BJ (cell line): ENCODE measurements around the gene MAPK1IP1L. TPM values are rescaled to one million over a fixed set of nuclear protein-coding genes. Genes with fewer than 3 reads are reported as not detected.
"Not testable (repeated sequence)": the region's sequence is repeated elsewhere in the genome, so short reads cannot be mapped to it uniquely, and the experiment has no call there.

Experiments used
- CTCF ChIA-PET: fragments of 350-600 bp; formaldehyde crosslinking; extraction: SDS; loops from one replicate; lab custom pipeline; 2021; ENCODE audit warnings: antibody characterized with exemption, inconsistent platforms; lab: Yijun Ruan, JAX
- POLR2A ChIA-PET: fragments of 300-600 bp; sonication (Branson Sonifier 250); formaldehyde crosslinking; extraction: SDS; loops from one replicate; lab custom pipeline; 2021; ENCODE audit warnings: antibody characterized with exemption; lab: Charles Lee
- DNase-seq: peaks from one replicate; pipeline ENCODE4 v3.0.0-alpha.2; 2011; ENCODE audit warnings: low read depth
- H3K27me3 ChIP-seq: 2 replicates; pipeline ENCODE4 v1.6.0; 2011; ENCODE audit warnings: low read length; ENCODE audit not compliant: control insufficient read depth, insufficient read depth
- H3K36me3 ChIP-seq: 2 replicates; pipeline ENCODE4 v1.5.1; 2011; ENCODE audit warnings: low read length; ENCODE audit not compliant: control insufficient read depth, insufficient read depth
- H3K4me3 ChIP-seq: 2 replicates; pipeline ENCODE4 v1.5.1; 2011; ENCODE audit warnings: low read depth, mild to moderate bottlenecking, control low read depth, low read length
- polyA plus RNA-seq: library from polyadenylated mRNA; depleted of rRNA; stranded (reverse); fragments of >200 nt; gene quantifications from 2 replicates; pipeline ENCODE4 v1.2.3, GENCODE V29; 2011
- TF ChIP-seq, protein P1 (sequence below): IDR thresholded peaks from 2 replicates; pipeline ENCODE4 v1.5.1; 2011; ENCODE audit warnings: low read depth, mild to moderate bottlenecking, control low read depth, inconsistent platforms, low read length, moderate library complexity; ENCODE audit not compliant: insufficient read depth

MAPK1IP1L gene
- polyA plus RNA-seq, 1 experiment = 90.0 TPM

DNA sequence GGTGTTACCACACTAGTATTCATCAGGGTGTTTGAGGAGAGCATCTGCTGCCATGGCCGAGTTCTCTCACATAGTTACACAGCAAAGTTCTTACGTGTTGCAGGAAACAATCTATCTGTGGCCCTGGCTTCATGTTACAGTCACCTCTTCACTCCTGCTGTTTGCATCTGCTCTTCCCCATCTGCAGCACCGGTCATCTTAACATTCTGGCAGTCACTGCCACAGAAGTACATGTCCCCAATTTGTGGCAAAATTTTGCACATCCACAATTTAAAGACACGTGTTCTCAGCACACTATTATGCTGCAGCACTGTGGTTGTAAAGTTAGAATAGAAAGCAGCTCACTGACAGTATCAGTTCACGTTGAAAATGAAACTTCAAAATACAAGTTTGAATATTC, 23.2 kb downstream of the MAPK1IP1L start:
- ChIA-PET POLR2A (no interaction called here), CTCF (interaction anchor here (0.5 kb wide), 1 partner anchor 23 kb away, joined by 3 read pairs; the partner anchor contains the start of gene MAPK1IP1L)
- DNase-seq = no peak
- TF ChIP-seq, protein P1, sequence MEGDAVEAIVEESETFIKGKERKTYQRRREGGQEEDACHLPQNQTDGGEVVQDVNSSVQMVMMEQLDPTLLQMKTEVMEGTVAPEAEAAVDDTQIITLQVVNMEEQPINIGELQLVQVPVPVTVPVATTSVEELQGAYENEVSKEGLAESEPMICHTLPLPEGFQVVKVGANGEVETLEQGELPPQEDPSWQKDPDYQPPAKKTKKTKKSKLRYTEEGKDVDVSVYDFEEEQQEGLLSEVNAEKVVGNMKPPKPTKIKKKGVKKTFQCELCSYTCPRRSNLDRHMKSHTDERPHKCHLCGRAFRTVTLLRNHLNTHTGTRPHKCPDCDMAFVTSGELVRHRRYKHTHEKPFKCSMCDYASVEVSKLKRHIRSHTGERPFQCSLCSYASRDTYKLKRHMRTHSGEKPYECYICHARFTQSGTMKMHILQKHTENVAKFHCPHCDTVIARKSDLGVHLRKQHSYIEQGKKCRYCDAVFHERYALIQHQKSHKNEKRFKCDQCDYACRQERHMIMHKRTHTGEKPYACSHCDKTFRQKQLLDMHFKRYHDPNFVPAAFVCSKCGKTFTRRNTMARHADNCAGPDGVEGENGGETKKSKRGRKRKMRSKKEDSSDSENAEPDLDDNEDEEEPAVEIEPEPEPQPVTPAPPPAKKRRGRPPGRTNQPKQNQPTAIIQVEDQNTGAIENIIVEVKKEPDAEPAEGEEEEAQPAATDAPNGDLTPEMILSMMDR = no peak
- Histone ChIP-seq H3K36me3 (no peaks in the 10 kb centered on the region), H3K27me3 (no peaks in the 10 kb centered on the region), H3K4me3 (no peak overlapping the region)

DNA sequence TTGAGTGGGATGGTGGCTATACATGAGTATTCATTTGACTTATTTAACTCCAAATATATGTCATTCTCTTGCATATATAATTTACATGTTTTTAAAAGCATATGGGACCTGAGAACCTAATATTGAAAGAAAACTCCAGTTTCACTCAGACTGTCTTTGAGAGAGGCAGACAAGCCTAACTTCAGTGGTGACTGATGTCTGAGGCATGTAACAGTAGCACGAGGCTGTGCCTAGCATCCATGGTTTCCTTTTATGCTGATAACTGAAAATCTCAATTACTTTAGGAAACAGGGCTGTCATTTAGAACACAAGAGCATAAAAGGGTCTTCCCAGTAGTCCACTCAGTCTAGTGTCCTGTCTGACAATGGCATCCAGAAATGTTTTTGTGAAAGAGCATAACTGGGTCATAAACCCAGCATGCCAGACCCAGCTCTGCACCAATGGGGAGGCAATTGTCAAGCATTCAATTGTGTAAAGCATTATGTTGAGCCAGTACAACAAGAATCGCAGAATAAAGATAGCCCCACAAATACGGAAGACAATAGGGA, 24.3 kb downstream of the MAPK1IP1L start:
- Histone ChIP-seq H3K4me3 (no peak overlapping the region), H3K36me3 (no peaks in the 10 kb centered on the region), H3K27me3 (no peaks in the 10 kb centered on the region)
- no peak for DNase-seq
- ChIA-PET POLR2A (no interaction called here), CTCF (interaction anchor here (2.7 kb wide), 1 partner anchor 13 kb away, joined by 16 read pairs; no protein-coding TSS in a partner anchor)
- TF ChIP-seq, protein P1 = no peak

DNA sequence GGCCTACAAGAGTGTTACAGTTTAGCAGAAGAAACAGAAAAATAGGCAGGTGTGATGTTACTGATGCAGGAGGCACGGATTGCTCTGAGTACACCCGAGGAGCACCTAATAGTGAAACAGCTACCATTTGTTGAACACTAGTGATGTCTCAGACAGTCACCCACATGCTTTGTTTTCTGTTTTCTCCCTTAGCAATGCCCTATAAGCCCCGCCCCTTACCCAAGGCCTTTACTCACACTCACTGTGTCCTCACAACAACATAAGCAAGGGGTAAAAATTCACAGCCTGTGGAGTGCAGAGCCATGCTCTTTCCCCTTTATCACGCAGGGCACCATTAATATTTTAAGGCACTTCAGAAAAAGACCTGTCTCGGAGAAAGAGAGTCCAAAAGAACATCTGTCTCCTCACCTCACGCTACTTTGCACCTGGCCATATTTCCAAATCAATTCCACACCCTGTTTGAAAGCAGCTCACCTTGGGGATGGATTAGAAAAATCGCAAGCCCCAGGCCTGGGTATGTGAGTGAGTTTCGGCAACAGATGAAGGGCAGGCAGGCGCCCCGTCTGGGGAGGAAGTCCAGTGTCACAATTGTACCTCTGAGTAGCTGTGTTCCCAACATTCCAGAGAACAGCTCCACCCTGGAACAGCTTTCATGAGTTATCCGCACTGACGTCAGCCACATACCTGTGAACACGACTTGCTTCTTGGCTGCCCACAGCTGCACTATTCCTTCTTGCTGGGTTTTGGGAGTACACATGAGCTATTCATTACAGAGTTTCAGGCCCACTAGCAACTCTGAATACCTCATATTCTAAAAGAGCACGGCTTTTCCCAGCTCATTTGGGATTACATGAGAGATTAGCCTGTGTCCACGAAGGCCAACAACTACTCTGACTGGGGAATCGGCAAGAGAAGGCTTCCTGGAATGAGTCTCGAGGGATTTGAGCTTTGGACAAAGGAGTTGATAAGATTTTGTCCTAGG, 26.0 kb downstream of the MAPK1IP1L start:
- CTCF ChIA-PET = interaction anchor here (0.9 to 2.7 kb wide), 5 partner anchors 11 to 83 kb away, joined by 3 to 16 read pairs (median 4); partner anchors contain the start of gene MAPK1IP1L
- no peak overlapping the region for H3K4me3 ChIP-seq

DNA sequence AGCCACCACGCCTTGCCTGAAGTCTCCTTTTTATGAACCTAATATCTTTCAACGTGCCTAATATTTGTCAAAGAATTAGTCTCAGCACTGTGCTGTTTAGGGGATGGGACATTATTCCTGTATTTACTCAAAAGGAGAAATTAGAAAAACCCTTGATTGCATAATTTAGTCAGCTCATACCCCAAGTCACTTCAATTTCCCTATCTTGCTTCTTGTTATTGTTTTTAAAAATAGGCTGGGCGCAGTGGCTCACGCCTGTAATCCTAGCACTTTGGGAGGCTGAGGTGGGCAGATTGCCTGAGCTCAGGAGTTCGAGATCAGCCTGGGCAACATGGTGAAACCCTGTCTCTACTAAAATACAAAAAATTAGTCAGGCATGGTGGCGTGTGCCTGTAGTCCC, 28.5 kb downstream of the MAPK1IP1L start:
- POLR2A ChIA-PET = not testable (repeated sequence)

More for the DNA sequence above, 26.0 kb downstream of the MAPK1IP1L start:
- DNase-seq = peak; percentile 44
- POLR2A ChIA-PET = no interaction called here
- Histone ChIP-seq H3K27me3 (no peaks in the 10 kb centered on the region), H3K36me3 (no peaks in the 10 kb centered on the region)
- TF ChIP-seq, protein P1 = no peak

DNA sequence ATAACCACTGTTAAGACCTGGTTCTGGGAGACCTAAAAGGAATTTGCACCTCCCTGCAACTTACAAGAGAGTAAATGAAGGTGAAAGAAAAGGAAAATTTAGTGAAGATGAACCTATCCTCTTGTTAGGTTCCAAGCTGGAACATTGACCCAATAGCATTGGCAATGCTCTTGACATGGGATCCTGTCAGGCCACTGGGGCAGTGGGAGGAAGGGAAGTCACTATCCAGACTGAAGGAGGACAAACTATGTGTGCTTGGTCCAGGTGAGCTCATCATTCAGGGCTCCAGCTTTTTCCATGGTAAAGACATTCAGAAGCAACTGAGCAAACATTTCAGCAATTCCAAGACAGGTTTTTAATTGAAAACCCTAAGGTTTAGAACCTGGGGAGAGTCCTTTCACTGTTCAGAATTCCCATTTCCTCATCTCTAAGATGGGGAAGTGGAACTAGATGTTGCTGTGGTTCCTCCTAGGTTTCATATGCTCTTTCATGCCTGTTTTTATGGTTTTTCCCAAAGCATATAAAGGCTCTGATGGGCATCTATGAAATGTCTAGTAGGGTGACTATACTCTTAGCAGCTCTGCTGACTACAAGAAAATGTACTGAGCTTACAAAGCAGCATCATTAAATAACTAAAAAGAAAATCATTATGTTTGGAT, 33.1 kb downstream of the MAPK1IP1L start:
- Histone ChIP-seq H3K4me3 (no peak overlapping the region), H3K27me3 (no peaks in the 10 kb centered on the region), H3K36me3 (no peaks in the 10 kb centered on the region)
- ChIA-PET POLR2A (no interaction called here), CTCF (interaction anchor here (0.8 to 1.8 kb wide), 3 partner anchors 17 to 77 kb away, joined by 3 to 6 read pairs (median 5); no protein-coding TSS in a partner anchor)
- TF ChIP-seq, protein P1 = no peak
- no peak for DNase-seq

More for the DNA sequence above, 28.5 kb downstream of the MAPK1IP1L start:
- H3K36me3 ChIP-seq, H3K4me3 ChIP-seq, DNase-seq, H3K27me3 ChIP-seq: not testable (repeated sequence)
- CTCF ChIA-PET = interaction anchor here (0.6 to 2.6 kb wide), 8 partner anchors 9 to 83 kb away, joined by 3 to 14 read pairs (median 4); no protein-coding TSS in a partner anchor
